ENCODE data around the gene RELB. TPM values are rescaled to one million over a fixed set of nuclear protein-coding genes. Genes with fewer than 3 reads are reported as not detected.

RELB gene
- total RNA-seq, 1 donor from 2014 or later = 9.5 TPM

GRCh38 chr19:45087531-45087930 lies 86.3 kb downstream of the RELB start:
- DNase-seq = no peak

Small RNAs within 50 kb of the gene (small RNA-seq; reads per million reads assigned to genes)
- not detected for gene RNU6-611P (ENCODE audit: low replicate concordance)

Other genes starting within 250 kb of the RELB start
- 2.8 TPM for gene CBLC, start 223.6 kb upstream of the RELB start, total RNA-seq
- 188 TPM for gene BCAM, start 192.4 kb upstream of the RELB start, total RNA-seq
- gene NECTIN2, start 155.2 kb upstream of the RELB start, total RNA-seq = 42.0 TPM
- 44.1 TPM for gene TOMM40, start 110.2 kb upstream of the RELB start, total RNA-seq
- 59.9 TPM for gene APOE, start 95.7 kb upstream of the RELB start, total RNA-seq
- gene APOC1, start 86.9 kb upstream of the RELB start, total RNA-seq = 11.6 TPM
- not detected for gene APOC4, start 59.2 kb upstream of the RELB start, total RNA-seq
- gene APOC2, start 55.4 kb upstream of the RELB start, total RNA-seq = not detected
- gene CLPTM1, start 46.1 kb upstream of the RELB start, total RNA-seq = 38.3 TPM
- gene CLASRP, start 37.6 kb downstream of the RELB start, total RNA-seq = 24.7 TPM
- not detected for gene ZNF296, start 75.0 kb downstream of the RELB start, total RNA-seq
- 12.5 TPM for gene GEMIN7, start 77.8 kb downstream of the RELB start, total RNA-seq
- gene PPP1R37, start 91.7 kb downstream of the RELB start, total RNA-seq = 27.7 TPM
- gene NKPD1, start 159.5 kb downstream of the RELB start, total RNA-seq = 1.2 TPM
- 8.1 TPM for gene TRAPPC6A, start 176.8 kb downstream of the RELB start, total RNA-seq
- 10.4 TPM for gene BLOC1S3, start 177.3 kb downstream of the RELB start, total RNA-seq
- gene EXOC3L2, start 243.9 kb downstream of the RELB start, total RNA-seq = 4.0 TPM
- 16.0 TPM for gene MARK4, start 249.8 kb downstream of the RELB start, total RNA-seq

Measured in tongue (tissue), 3 donors.